OCI-LY3 (cell line): Measurements from ENCODE around the gene MAPKAP1.

Experiments
- CTCF ChIP-seq: fragments of 200-600, 300-600 bp; sonication (generic); IDR thresholded peaks from 2 replicates; pipeline ENCODE4 v1.5.1; 2014; ENCODE audit warnings: antibody characterized with exemption, low read length, low read depth
- EZH2phosphoT487 ChIP-seq: fragments of 200-600 bp; shearing (Covaris generic); IDR thresholded peaks from 2 replicates; pipeline ENCODE4 v1.6.1; 2018; ENCODE audit warnings: antibody characterized with exemption, mixed run types, low read depth

DNA sequence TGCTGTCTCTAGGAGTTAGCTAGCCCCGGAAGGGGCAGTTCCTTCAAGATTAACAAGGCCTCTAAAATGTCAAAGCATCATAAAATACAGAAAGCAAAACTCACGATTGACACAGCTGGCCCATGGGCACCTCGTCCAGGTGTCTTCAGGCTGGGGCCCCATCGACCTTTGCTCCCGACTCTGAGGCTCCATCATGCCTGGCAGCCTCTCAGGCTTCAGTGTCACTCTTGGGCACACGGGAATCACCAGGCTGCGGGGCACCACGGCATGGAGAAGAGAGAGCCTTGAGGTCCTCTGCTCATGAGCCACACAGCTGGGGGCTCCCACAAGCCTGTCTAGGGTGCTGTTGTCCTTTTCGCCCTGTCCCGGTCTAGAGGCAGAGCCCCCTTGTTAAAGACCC lies 284.2 kb downstream of the MAPKAP1 start:
- TF ChIP-seq CTCF (no peak), EZH2phosphoT487 (no peak)
